GM19193 (cell line): ENCODE results near the gene CPEB4.

ENCODE experiments used
- POLR2A ChIP-seq: IDR thresholded peaks from 4 replicates; pipeline ENCODE4 v1.6.1; 2011; ENCODE audit not compliant: insufficient read depth, insufficient read length; ENCODE audit errors: extremely low read depth

Gene CPEB4

DNA sequence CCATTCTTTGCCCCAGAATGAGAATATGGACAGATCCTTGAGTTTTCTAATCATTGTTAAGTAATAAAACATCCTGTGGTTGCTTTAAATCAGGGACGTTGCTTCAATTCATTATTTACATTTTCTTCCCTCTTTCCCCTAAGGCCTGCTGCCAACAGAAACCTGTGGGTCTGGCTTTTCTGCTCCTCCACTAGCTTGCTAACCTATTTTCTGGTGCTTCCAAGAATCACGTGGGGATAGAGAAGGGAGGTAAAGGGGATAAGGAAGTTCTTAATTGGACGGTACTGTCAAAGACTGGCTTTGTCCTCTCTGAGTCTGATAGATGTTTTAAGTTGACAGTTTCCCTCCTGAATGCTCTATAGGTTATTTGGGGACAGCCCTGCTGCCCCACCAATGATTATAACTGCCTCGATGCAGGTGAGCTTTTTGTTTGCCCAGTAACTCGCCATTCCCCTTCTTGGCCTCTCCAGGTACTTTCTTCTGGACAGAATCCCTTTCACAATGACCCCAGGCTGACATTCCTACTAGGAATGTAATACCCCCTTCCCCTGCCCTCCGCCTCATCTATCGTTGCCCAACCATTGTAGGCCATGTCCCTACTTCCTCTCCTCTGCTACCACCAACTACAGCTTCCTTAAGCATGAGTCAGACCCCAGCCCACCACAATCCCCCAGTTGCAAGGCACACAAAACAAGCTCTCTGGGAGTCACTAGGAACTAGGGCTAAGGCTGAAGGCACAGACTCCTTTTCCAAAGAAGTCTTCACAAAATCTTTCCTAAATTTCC, 19.9 kb upstream of the CPEB4 start:
- TF ChIP-seq POLR2A, result no peak

DNA sequence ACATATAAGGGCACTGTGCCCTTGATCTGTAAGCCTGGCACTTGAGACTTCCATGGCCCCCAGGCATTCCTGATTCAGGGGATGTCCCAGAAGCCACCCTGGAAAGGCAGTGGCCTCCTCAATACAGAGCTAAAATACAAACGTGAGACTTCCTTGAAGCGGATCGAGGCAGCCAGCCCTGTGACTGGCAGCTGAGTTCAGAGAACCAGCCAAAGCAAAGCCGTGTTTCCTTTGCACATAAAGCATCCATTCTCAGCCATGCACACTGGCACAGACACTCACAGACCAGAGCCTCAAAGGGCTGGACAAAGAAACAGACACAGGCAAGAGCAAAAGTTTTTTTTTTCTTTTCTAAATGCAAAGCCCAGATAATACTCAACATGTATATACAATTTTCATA, 18.8 kb upstream of the CPEB4 start:
- no peak for TF ChIP-seq POLR2A

DNA sequence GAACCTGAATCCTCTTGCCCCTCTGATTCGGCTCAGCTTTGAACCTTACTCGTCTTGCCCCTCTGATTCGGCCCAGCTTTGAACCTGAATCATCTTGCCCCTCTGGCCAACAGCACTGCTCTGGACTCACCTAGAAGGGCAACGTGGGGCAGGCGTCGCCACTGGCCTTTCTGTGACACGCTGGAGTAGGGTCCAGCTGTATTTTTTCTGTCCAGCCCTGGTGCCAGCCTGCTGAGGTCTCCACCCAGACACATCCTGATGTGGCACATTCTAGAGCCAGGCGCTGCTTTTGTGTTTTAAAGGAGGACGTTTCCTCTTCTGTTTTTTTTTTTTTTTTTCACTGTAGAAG, 15.2 kb upstream of the CPEB4 start:
- TF ChIP-seq POLR2A, result no peak

DNA sequence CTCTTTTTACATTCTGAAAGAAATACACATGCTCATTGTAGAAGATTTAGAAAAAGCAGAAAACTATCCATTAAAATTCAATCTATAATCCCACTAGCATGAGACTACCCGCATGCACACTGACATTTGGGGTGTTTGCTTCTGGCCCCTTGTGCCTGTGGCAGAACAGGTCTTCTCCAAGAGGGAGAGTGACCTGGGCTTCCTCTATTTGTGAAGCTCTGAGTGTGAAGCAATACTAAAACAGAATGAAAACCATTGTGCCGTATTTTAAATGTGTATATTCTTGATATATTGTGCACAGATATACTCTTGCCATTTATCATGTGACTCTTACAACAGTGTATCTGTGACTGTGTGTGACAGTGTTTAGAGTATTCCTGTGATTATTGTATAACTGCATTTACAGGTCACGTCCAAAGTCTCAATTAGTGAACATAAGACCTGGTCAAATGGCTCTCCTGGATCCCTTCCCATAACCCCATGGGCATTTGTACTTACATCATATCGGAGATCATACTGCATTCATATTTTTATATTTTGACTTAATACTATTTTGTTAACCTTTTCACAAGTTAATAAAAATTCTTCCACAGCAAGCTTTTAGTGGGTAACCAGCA, 14.7 kb upstream of the CPEB4 start:
- no peak for TF ChIP-seq POLR2A

GRCh38 chr5:173875189-173875588, 13.0 kb upstream of the CPEB4 start:
- TF ChIP-seq POLR2A, result no peak

DNA sequence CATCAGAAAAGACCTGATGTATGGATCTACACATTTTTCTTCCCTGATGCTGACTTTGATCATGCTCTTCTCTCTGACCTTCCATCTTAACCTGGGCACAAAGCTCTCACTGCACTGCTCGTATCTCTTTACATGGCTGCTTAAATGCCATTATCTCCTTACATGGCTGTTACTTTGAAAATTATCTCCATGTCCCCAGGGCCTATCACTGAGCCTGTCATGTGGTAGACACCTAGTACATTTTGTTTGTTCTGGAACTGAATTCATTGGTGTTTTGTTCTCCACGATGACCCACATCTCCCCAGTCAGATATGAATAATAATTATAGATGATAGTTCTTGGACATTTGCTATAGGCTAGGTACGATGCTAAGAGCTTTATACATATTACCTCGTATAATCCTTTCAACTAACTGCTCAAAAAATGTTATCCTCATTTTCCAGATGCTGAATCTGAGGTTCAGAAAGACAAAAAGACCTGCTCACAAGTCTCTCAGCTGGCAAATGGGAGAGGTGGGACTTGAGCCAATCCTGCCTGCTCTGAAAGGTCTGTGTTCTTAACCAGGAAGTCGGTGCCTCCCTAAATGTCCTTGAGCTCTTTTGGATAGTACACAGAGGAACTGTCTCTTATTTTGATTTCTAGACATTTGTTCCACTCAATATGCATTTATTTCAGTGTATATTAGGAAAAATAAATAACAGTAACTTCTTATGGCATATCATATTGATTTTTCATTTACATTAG, 9.8 kb upstream of the CPEB4 start:
- TF ChIP-seq POLR2A, result no peak

GRCh38 chr5:173880306-173880985, 7.7 kb upstream of the CPEB4 start:
- no peak for TF ChIP-seq POLR2A

DNA sequence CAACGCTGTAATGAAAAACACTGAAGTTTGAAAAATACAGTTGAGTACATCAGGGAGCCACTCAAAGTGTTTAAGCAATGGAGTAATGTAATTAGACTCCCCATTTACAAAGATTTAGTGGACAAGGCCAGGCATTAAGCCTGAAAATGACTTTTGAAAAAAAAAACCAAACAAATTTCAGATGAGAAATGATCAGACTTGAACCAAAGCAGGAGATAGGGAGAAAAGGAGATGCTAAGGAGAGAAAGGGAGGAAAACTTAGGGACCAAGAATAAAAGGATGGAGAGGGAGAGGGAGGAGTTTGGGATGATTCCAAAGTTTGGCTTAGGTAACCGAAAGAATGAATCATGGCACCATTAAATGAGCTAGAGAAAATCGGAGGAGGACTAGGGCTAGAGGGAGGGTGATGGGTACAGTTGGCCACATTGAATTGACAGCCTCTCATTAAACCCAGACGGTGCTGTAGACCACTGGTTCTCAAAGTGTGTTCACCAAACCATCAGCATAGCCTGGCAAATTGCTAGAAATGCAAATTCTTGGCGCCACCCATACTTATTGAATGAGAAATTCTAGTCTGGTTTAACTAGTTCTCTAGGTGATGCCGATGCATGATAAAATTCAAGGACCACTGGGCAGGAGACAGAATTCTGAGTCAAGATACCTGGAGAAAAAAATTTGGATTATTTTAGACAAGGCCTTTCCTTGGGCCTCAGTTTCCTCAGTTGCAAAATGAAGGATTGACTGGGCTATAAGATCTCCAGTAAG, 6.2 kb upstream of the CPEB4 start:
- no peak for TF ChIP-seq POLR2A

DNA sequence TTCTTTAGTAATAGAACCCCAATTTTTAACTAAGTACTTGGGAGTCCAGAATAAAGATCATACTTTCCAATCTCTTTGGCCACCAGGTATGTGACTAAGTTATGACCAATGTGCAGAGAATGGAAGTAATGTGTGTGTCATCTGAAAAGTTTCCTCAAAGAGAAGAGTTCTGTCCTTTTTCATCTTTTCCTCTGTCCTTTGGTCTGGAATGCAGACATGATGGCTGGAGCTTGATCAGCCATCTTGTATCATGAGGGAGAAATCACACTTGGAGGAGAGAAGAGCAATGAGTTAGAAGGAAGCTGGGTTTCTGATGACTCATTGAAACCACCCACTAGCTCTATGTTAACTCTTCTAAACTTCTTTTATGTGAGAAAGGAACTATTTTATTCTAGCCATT, 5.5 kb upstream of the CPEB4 start:
- TF ChIP-seq POLR2A, result no peak

DNA sequence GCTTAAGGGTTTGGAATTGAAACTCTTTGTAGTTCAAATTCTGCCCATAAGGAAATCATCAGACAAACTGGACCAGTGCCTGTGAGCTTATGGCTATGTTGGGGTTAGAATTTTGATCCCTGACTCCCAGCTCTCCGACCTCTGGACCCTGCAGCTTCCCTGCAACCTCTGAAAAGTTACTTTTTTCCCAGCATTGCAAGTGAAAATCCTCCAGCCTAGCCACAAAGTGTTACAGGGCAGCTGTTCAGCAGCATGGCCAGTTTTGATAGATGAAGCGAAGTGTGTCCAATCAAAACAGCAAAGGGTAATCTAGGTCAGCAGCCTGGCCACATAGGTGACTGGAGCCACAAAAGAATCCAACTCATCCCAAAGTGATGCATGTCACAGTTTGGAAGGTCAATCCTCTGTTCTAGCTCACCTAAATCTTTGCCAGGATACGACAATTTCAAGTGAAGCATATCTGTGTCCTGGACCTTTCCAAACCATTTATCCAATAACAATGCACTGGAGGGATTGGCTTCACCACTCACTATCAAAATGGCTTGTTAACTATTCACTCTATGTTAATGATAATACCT, 4.7 kb upstream of the CPEB4 start:
- TF ChIP-seq POLR2A, result no peak

- no peak for TF ChIP-seq POLR2A
These were observed 3.6 kb upstream of the CPEB4 start for GRCh38 chr5:173884402-173885053.

DNA sequence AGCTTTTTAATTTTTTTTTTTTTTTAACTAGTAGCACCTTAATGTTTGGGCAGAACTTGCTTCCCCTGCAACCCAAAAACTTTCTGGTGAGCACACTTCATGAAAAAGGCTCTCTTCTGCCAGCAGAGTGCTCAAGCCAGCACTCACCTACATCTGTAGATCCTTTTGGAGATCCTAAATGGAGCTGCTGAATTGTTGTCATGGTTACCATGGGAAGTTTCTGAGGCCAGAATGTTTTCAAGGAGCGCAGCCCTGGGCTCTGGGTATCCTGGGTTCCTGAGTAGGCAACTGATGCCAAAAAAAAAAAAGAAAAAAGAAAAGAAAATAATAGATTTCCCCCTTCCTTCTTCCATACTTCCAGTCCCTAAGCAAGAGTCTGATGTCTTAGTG, 3.1 kb upstream of the CPEB4 start:
- TF ChIP-seq POLR2A, result no peak

GRCh38 chr5:173885475-173886010, 2.6 kb upstream of the CPEB4 start:
- no peak for TF ChIP-seq POLR2A

GRCh38 chr5:173886150-173886549, 2.0 kb upstream of the CPEB4 start:
- no peak for TF ChIP-seq POLR2A
